Measurements from ENCODE around the gene KCNQ5. TPM values are rescaled to one million over a fixed set of nuclear protein-coding genes. Genes with fewer than 3 reads are reported as not detected.

Gene KCNQ5
- total RNA-seq, 1 experiment from 2014 or later: 2.0 TPM

DNA sequence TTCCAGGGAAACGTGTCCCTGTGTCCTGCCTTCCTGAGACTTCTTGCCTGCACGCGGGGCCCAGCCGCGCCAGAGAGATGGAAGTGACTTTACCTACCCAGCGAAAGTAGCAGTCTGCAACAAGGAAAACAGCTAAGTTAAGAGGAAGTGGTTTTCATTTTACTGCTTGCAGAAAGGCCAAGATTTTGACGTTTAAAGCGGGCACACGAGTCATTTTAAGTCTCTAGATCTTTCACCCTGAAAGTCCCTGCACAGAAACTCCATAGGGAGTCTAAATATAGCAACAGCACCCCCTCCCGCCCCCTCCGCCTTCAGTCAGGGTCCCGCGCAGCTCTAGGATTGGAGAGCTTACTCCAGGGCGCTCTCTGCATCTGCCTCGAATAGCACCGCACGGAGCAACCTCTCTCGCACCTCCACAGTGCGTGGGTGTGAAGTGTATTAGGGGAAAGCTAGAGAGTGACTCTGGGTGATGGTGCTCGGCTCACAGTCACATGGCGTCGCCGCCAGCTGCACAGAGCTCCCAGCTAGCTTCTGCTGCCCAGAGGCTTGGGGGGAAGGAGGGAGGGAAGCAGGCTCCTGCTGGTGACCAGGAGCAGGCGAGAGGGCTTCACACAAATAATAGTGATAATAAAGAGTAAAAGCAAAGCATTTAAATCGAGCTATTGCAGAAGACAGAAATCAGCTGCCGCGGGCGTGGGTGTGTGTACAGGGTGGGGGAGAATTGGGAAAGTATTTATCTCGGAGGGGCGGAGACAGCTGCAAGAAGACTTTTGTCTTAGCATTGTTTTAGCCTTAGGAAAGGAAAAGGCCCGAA is 1.8 kb upstream of the KCNQ5 start:
- POLR2A ChIA-PET: no interaction called here
- Mint-ChIP-seq H3K27ac (no peak overlapping the region), H3K36me3 (no peaks in the 10 kb centered on the region), H3K4me1 (peaks cover 23% of the 10 kb centered on the region), H3K27me3 (ENCODE audit: low read depth) (peaks cover 63% of the 10 kb centered on the region), H3K9me3 (no peaks in the 10 kb centered on the region), H3K4me3 (peak overlapping the region; percentile 79)
- TF ChIP-seq, protein P1, sequence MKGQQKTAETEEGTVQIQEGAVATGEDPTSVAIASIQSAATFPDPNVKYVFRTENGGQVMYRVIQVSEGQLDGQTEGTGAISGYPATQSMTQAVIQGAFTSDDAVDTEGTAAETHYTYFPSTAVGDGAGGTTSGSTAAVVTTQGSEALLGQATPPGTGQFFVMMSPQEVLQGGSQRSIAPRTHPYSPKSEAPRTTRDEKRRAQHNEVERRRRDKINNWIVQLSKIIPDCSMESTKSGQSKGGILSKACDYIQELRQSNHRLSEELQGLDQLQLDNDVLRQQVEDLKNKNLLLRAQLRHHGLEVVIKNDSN (CRISPR knock-in tag; IDR thresholded peaks at IDR 0.05): peak; percentile 41; the same call in 1 of the 2 replicates
- TF ChIP-seq, protein P2, sequence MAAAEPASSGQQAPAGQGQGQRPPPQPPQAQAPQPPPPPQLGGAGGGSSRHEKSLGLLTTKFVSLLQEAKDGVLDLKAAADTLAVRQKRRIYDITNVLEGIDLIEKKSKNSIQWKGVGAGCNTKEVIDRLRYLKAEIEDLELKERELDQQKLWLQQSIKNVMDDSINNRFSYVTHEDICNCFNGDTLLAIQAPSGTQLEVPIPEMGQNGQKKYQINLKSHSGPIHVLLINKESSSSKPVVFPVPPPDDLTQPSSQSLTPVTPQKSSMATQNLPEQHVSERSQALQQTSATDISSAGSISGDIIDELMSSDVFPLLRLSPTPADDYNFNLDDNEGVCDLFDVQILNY (CRISPR knock-in tag; IDR thresholded peaks at IDR 0.05): no peak
- TF ChIP-seq, protein P3, sequence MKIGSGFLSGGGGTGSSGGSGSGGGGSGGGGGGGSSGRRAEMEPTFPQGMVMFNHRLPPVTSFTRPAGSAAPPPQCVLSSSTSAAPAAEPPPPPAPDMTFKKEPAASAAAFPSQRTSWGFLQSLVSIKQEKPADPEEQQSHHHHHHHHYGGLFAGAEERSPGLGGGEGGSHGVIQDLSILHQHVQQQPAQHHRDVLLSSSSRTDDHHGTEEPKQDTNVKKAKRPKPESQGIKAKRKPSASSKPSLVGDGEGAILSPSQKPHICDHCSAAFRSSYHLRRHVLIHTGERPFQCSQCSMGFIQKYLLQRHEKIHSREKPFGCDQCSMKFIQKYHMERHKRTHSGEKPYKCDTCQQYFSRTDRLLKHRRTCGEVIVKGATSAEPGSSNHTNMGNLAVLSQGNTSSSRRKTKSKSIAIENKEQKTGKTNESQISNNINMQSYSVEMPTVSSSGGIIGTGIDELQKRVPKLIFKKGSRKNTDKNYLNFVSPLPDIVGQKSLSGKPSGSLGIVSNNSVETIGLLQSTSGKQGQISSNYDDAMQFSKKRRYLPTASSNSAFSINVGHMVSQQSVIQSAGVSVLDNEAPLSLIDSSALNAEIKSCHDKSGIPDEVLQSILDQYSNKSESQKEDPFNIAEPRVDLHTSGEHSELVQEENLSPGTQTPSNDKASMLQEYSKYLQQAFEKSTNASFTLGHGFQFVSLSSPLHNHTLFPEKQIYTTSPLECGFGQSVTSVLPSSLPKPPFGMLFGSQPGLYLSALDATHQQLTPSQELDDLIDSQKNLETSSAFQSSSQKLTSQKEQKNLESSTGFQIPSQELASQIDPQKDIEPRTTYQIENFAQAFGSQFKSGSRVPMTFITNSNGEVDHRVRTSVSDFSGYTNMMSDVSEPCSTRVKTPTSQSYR (CRISPR knock-in tag; IDR thresholded peaks at IDR 0.05): 0 out of 2 replicates have a peak, but pooled peaks have one; percentile 36
- no peak for TF ChIP-seq MXD4 (CRISPR knock-in tag; IDR thresholded peaks at IDR 0.05; ENCODE audit: borderline replicate concordance)
- TF ChIP-seq, protein P4, sequence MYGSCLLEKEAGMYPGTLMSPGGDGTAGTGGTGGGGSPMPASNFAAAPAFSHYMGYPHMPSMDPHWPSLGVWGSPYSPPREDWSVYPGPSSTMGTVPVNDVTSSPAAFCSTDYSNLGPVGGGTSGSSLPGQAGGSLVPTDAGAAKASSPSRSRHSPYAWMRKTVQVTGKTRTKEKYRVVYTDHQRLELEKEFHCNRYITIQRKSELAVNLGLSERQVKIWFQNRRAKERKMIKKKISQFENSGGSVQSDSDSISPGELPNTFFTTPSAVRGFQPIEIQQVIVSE (CRISPR knock-in tag; IDR thresholded peaks at IDR 0.05; ENCODE audit: borderline replicate concordance): no peak
- 0 out of 2 replicates have a peak, but pooled peaks have one; percentile 24 for TF ChIP-seq FOXP1 (CRISPR knock-in tag; IDR thresholded peaks at IDR 0.05; ENCODE audit: borderline replicate concordance)
- TF ChIP-seq, protein P5, sequence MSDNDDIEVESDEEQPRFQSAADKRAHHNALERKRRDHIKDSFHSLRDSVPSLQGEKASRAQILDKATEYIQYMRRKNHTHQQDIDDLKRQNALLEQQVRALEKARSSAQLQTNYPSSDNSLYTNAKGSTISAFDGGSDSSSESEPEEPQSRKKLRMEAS (CRISPR knock-in tag; IDR thresholded peaks at IDR 0.05): peak; percentile 52; the same call in 1 of the 2 replicates
- TF ChIP-seq, protein P6, sequence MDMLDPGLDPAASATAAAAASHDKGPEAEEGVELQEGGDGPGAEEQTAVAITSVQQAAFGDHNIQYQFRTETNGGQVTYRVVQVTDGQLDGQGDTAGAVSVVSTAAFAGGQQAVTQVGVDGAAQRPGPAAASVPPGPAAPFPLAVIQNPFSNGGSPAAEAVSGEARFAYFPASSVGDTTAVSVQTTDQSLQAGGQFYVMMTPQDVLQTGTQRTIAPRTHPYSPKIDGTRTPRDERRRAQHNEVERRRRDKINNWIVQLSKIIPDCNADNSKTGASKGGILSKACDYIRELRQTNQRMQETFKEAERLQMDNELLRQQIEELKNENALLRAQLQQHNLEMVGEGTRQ (CRISPR knock-in tag; IDR thresholded peaks at IDR 0.05): peak; percentile 52
- TF ChIP-seq PRRX2 (CRISPR knock-in tag; IDR thresholded peaks at IDR 0.05): no peak
- ATAC-seq (peak; percentile 40), DNase-seq (ENCODE audit: low spot score) (peak; percentile 36)
- CTCF ChIA-PET: interaction anchor here (0.8 to 2.7 kb wide), 10 partner anchors 14 to 1108 kb away, joined by 3 to 19 read pairs (median 4); no protein-coding TSS in a partner anchor

DNA sequence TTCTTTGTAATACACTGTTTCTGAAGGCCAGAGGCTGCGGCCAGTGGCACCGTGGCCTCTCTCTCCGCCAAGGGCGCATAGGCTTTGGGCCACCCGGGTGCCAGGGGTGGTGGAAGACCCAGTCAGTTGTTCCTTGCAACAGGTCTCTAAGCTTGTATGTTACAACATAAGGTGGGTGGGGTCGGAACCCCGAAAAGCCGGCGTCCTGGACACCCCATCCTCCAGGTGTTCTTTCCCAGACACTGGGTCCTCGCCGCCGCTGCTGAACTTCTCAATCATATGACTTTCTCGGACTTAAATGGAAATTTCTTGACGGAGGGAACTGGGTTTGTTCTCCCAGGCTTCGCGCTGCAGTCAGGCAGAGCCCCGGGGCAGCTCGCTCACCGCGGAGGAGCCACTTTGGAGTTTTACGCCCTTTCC is 983 bp upstream of the KCNQ5 start:
- no peak for ATAC-seq
- no peaks in the 10 kb centered on the region for H3K9me3 Mint-ChIP-seq
- H3K4me3 Mint-ChIP-seq: peak overlapping the region; percentile 79
- peak; percentile 14 for DNase-seq (ENCODE audit: low spot score)
- CTCF ChIA-PET: interaction anchor here (0.6 to 2.7 kb wide), 8 partner anchors 14 to 514 kb away, joined by 3 to 19 read pairs (median 4); no protein-coding TSS in a partner anchor
- peaks cover 24% of the 10 kb centered on the region for H3K4me1 Mint-ChIP-seq
- H3K27me3 Mint-ChIP-seq (ENCODE audit: low read depth): peaks cover 63% of the 10 kb centered on the region
- no peak overlapping the region for H3K27ac Mint-ChIP-seq
- POLR2A ChIA-PET: interaction anchor here (0.6 kb wide), 1 partner anchor 20 kb away, joined by 4 read pairs; no protein-coding TSS in a partner anchor
- H3K36me3 Mint-ChIP-seq: no peaks in the 10 kb centered on the region
- TF ChIP-seq, protein P7, sequence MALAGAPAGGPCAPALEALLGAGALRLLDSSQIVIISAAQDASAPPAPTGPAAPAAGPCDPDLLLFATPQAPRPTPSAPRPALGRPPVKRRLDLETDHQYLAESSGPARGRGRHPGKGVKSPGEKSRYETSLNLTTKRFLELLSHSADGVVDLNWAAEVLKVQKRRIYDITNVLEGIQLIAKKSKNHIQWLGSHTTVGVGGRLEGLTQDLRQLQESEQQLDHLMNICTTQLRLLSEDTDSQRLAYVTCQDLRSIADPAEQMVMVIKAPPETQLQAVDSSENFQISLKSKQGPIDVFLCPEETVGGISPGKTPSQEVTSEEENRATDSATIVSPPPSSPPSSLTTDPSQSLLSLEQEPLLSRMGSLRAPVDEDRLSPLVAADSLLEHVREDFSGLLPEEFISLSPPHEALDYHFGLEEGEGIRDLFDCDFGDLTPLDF (CRISPR knock-in tag; IDR thresholded peaks at IDR 0.05): no peak
- TF ChIP-seq TP53 (CRISPR knock-in tag; IDR thresholded peaks at IDR 0.05) (no peak), PRRX2 (CRISPR knock-in tag; IDR thresholded peaks at IDR 0.05) (no peak), ZNF232 (CRISPR knock-in tag; IDR thresholded peaks at IDR 0.05) (no peak)
- TF ChIP-seq, protein P8, sequence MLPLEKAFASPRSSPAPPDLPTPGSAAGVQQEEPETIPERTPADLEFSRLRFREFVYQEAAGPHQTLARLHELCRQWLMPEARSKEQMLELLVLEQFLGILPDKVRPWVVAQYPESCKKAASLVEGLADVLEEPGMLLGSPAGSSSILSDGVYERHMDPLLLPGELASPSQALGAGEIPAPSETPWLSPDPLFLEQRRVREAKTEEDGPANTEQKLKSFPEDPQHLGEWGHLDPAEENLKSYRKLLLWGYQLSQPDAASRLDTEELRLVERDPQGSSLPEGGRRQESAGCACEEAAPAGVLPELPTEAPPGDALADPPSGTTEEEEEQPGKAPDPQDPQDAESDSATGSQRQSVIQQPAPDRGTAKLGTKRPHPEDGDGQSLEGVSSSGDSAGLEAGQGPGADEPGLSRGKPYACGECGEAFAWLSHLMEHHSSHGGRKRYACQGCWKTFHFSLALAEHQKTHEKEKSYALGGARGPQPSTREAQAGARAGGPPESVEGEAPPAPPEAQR (CRISPR knock-in tag; IDR thresholded peaks at IDR 0.05): no peak
- TF ChIP-seq, protein P9, sequence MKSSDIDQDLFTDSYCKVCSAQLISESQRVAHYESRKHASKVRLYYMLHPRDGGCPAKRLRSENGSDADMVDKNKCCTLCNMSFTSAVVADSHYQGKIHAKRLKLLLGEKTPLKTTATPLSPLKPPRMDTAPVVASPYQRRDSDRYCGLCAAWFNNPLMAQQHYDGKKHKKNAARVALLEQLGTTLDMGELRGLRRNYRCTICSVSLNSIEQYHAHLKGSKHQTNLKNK (CRISPR knock-in tag; IDR thresholded peaks at IDR 0.05): no peak
- TF ChIP-seq, protein P10, sequence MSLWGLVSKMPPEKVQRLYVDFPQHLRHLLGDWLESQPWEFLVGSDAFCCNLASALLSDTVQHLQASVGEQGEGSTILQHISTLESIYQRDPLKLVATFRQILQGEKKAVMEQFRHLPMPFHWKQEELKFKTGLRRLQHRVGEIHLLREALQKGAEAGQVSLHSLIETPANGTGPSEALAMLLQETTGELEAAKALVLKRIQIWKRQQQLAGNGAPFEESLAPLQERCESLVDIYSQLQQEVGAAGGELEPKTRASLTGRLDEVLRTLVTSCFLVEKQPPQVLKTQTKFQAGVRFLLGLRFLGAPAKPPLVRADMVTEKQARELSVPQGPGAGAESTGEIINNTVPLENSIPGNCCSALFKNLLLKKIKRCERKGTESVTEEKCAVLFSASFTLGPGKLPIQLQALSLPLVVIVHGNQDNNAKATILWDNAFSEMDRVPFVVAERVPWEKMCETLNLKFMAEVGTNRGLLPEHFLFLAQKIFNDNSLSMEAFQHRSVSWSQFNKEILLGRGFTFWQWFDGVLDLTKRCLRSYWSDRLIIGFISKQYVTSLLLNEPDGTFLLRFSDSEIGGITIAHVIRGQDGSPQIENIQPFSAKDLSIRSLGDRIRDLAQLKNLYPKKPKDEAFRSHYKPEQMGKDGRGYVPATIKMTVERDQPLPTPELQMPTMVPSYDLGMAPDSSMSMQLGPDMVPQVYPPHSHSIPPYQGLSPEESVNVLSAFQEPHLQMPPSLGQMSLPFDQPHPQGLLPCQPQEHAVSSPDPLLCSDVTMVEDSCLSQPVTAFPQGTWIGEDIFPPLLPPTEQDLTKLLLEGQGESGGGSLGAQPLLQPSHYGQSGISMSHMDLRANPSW (CRISPR knock-in tag; conservative IDR thresholded peaks at IDR 0.05; ENCODE audit: low read depth): no peak

Measured in WTC11 (cell line).